Uterus (tissue), 2 donors: ENCODE measurements around the gene SH3YL1.

ENCODE experiments used
- POLR2A ChIP-seq, 2 donors: fragments of 450-650 bp; IDR thresholded peaks; one replicate each; pipeline ENCODE4 v1.6.1; 2016; ENCODE audit warnings: antibody characterized with exemption in 2 of 2, mild to moderate bottlenecking in 1 of 2, moderate library complexity in 1 of 2
- TF ChIP-seq, protein P1 (sequence below), 4 experiments: fragments of 200-600 bp in 2 of 4; fragments of 450-650 bp in 2 of 4; sonication (generic) in 2 of 4; IDR thresholded peaks; one replicate each; pipeline ENCODE4 v1.5.1; 2016 to 2019; ENCODE audit warnings: antibody characterized with exemption in 4 of 4, mild to moderate bottlenecking in 2 of 4, moderate library complexity in 1 of 4

DNA sequence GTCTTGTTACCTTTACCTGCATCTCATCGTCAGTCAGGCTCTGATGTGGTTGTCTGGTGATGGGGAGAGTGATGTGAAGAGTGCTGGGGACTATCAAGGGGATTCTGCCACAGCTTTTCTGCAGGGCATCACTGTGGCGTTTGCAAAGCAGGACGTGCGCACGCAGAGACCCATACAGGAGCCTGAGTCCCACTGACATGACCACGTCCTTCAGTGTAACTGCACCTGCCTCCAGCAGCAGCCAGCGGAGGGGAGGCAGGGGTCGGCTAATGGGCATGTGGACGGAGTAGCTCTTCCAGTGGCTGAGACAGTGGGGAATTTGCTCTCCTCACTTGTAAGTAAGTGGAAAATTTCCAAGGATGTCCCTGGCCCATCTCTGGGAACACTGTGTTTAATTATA, 17.5 kb upstream of the SH3YL1 start:
- TF ChIP-seq, protein P1, sequence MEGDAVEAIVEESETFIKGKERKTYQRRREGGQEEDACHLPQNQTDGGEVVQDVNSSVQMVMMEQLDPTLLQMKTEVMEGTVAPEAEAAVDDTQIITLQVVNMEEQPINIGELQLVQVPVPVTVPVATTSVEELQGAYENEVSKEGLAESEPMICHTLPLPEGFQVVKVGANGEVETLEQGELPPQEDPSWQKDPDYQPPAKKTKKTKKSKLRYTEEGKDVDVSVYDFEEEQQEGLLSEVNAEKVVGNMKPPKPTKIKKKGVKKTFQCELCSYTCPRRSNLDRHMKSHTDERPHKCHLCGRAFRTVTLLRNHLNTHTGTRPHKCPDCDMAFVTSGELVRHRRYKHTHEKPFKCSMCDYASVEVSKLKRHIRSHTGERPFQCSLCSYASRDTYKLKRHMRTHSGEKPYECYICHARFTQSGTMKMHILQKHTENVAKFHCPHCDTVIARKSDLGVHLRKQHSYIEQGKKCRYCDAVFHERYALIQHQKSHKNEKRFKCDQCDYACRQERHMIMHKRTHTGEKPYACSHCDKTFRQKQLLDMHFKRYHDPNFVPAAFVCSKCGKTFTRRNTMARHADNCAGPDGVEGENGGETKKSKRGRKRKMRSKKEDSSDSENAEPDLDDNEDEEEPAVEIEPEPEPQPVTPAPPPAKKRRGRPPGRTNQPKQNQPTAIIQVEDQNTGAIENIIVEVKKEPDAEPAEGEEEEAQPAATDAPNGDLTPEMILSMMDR (IDR thresholded peaks at IDR 0.05) = no peak
- TF ChIP-seq POLR2A (IDR thresholded peaks at IDR 0.05) = no peak
